Heart left ventricle (tissue), 13 donors: ENCODE measurements around the gene FMO1.

Source experiments
- CTCF ChIP-seq, 12 donors: fragments of 200-600 bp; sonication (generic) in 4 of 12; IDR thresholded peaks; one replicate each; pipeline versions ENCODE4 v1.5.0 to v1.8.0; 2018 to 2022; ENCODE audit warnings: antibody characterized with exemption in 12 of 12, mild to moderate bottlenecking in 5 of 12
- POLR2A ChIP-seq, 2 donors: fragments of 450-650 bp; IDR thresholded peaks; one replicate each; pipeline ENCODE4 v1.6.1; 2017; ENCODE audit warnings: antibody characterized with exemption in 2 of 2, mild to moderate bottlenecking in 2 of 2, moderate library complexity in 2 of 2
- donor health status: ischemic (EF 13 %, LVEDD 7.1; RV severe dilation, severe dysfunction).
- donor health status: DM: no; HTN: yes; CAD: no.
- donor health status: DM: no; HTN: no; CAD: no.
- donor health status: ischemic (EF 25% LVEDD 6.9; RV normal size, moderate dysfunction).
- donor health status: ischemic (EF 25% LVEDD 5.7; RV mildly dilated, moderate dysfunction).
- donor health status: ischemic (EF 35%, LVEDD 5.7; RV mildly dilated, moderate dysfunction).
- donor health status: nonischemic (EF 11% LVEDD 7.7; RV severe dilation, severe dysfunction).
- donor health status: DM: yes; HTN: yes; CAD: no.
- donor health status: PGD.
- donor health status: ischemic (EF 29% LVEDD 5.4; RV normal size, mild dysfunction).
- donor health status: nonischemic (EF 23%, LVEDD 6.1; RV moderate dilation, normal function).

- TF ChIP-seq POLR2A (IDR thresholded peaks at IDR 0.05) (no peak), CTCF (IDR thresholded peaks at IDR 0.05) (no peak)
Observed at GRCh38 chr1:171299342-171299741, 51.0 kb downstream of the FMO1 start.
